Measurements from ENCODE around the gene UGT2A3.
"Not testable (repeated sequence)": the region's sequence is repeated elsewhere in the genome, so short reads cannot be mapped to it uniquely, and the experiment has no call there.

Gene UGT2A3

GRCh38 chr4:68951078-68951805 is at the start of gene UGT2A3:
TSS of gene UGT2A3 (minus strand) at chr4:68951804. CDS start at chr4:68951760, 44 bp downstream.
- DNase-seq, result no peak

GRCh38 chr4:68997040-68997439 is 45.4 kb upstream of the UGT2A3 start:
- DNase-seq, result no peak

GRCh38 chr4:68995292-68995691 is 43.7 kb upstream of the UGT2A3 start:
- DNase-seq, result no peak

- no peak for DNase-seq
Observed at GRCh38 chr4:68987007-68987406, 35.4 kb upstream of the UGT2A3 start.

GRCh38 chr4:68985442-68985841 is 33.8 kb upstream of the UGT2A3 start:
- no peak for DNase-seq

- DNase-seq, result no peak
Observed at GRCh38 chr4:68984947-68985346, 33.3 kb upstream of the UGT2A3 start.

GRCh38 chr4:68963374-68963773 is 11.8 kb upstream of the UGT2A3 start:
- DNase-seq, result no peak

- no peak for DNase-seq
Observed at GRCh38 chr4:68962868-68963267, 11.3 kb upstream of the UGT2A3 start.

GRCh38 chr4:68960294-68961163 is 8.9 kb upstream of the UGT2A3 start:
- no peak for DNase-seq

GRCh38 chr4:68959085-68959484 is 7.5 kb upstream of the UGT2A3 start:
- not testable (repeated sequence) for DNase-seq

- DNase-seq, result no peak
Observed at GRCh38 chr4:68954126-68954525, 2.5 kb upstream of the UGT2A3 start.

- DNase-seq, result no peak
Observed at GRCh38 chr4:68953056-68953596, 1.5 kb upstream of the UGT2A3 start.

- no peak for DNase-seq
Observed at GRCh38 chr4:68951806-68952585, 392 bp upstream of the UGT2A3 start.

GRCh38 chr4:68950033-68950432 is 1.6 kb downstream of the UGT2A3 start:
- DNase-seq, result no peak

- no peak for DNase-seq
Observed at GRCh38 chr4:68948985-68949384, 2.6 kb downstream of the UGT2A3 start.

- DNase-seq, result no peak
Observed at GRCh38 chr4:68948044-68948743, 3.4 kb downstream of the UGT2A3 start.

- DNase-seq, result no peak
Observed at GRCh38 chr4:68929076-68929737, 22.4 kb downstream of the UGT2A3 start.

- no peak for DNase-seq
Observed at GRCh38 chr4:68927165-68927564, 24.4 kb downstream of the UGT2A3 start.

- not testable (repeated sequence) for DNase-seq
Observed at GRCh38 chr4:68922202-68922601, 29.4 kb downstream of the UGT2A3 start.

- no peak for DNase-seq
Observed at GRCh38 chr4:68921051-68921450, 30.6 kb downstream of the UGT2A3 start.

GRCh38 chr4:68917016-68917415 is 34.6 kb downstream of the UGT2A3 start:
- no peak for DNase-seq

GRCh38 chr4:68912807-68913206 is 38.8 kb downstream of the UGT2A3 start:
- DNase-seq, result no peak
